ENCODE measurements around the gene SSTR3.

GRCh38 chr22:37229805-37230672 lies 17.8 kb upstream of the SSTR3 start:
- TF ChIP-seq, protein P1, sequence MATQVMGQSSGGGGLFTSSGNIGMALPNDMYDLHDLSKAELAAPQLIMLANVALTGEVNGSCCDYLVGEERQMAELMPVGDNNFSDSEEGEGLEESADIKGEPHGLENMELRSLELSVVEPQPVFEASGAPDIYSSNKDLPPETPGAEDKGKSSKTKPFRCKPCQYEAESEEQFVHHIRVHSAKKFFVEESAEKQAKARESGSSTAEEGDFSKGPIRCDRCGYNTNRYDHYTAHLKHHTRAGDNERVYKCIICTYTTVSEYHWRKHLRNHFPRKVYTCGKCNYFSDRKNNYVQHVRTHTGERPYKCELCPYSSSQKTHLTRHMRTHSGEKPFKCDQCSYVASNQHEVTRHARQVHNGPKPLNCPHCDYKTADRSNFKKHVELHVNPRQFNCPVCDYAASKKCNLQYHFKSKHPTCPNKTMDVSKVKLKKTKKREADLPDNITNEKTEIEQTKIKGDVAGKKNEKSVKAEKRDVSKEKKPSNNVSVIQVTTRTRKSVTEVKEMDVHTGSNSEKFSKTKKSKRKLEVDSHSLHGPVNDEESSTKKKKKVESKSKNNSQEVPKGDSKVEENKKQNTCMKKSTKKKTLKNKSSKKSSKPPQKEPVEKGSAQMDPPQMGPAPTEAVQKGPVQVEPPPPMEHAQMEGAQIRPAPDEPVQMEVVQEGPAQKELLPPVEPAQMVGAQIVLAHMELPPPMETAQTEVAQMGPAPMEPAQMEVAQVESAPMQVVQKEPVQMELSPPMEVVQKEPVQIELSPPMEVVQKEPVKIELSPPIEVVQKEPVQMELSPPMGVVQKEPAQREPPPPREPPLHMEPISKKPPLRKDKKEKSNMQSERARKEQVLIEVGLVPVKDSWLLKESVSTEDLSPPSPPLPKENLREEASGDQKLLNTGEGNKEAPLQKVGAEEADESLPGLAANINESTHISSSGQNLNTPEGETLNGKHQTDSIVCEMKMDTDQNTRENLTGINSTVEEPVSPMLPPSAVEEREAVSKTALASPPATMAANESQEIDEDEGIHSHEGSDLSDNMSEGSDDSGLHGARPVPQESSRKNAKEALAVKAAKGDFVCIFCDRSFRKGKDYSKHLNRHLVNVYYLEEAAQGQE (IDR thresholded peaks at IDR 0.05; ENCODE audit: insufficient read depth in 1 of 2, low read depth in 2 of 2, low read length in 1 of 2), result no peak
- TF ChIP-seq, protein P2, sequence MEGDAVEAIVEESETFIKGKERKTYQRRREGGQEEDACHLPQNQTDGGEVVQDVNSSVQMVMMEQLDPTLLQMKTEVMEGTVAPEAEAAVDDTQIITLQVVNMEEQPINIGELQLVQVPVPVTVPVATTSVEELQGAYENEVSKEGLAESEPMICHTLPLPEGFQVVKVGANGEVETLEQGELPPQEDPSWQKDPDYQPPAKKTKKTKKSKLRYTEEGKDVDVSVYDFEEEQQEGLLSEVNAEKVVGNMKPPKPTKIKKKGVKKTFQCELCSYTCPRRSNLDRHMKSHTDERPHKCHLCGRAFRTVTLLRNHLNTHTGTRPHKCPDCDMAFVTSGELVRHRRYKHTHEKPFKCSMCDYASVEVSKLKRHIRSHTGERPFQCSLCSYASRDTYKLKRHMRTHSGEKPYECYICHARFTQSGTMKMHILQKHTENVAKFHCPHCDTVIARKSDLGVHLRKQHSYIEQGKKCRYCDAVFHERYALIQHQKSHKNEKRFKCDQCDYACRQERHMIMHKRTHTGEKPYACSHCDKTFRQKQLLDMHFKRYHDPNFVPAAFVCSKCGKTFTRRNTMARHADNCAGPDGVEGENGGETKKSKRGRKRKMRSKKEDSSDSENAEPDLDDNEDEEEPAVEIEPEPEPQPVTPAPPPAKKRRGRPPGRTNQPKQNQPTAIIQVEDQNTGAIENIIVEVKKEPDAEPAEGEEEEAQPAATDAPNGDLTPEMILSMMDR (IDR thresholded peaks at IDR 0.05), result no peak
- no peak for TF ChIP-seq POLR2AphosphoS5 (IDR thresholded peaks at IDR 0.05; ENCODE audit: low read depth, low read length)

Measured in Panc1 (cell line).